PC-9 (cell line): ENCODE measurements around the gene RAB3C.

Source experiments
- CTCF ChIP-seq: fragments of 200-600 bp; sonication (generic); conservative IDR thresholded peaks from 2 replicates; pipeline ENCODE4 v1.6.1; 2017; ENCODE audit warnings: mixed run types, antibody characterized with exemption, mild to moderate bottlenecking, moderate library complexity
- EZH2 ChIP-seq: fragments of 200-600 bp; sonication (generic); IDR thresholded peaks from 2 replicates; pipeline ENCODE4 v1.8.0; 2017; ENCODE audit warnings: antibody characterized with exemption, low read depth

- TF ChIP-seq CTCF, result no peak
- TF ChIP-seq EZH2, result no peak
These were observed 315.7 kb downstream of the RAB3C start for GRCh38 chr5:58898538-58898937.
